ENCODE measurements around the gene TSPEAR. TPM values are rescaled to one million over a fixed set of nuclear protein-coding genes. Genes with fewer than 3 reads are reported as not detected.

TSPEAR gene
- total RNA-seq, 1 donor from 2014 or later, result 0.65 TPM

DNA sequence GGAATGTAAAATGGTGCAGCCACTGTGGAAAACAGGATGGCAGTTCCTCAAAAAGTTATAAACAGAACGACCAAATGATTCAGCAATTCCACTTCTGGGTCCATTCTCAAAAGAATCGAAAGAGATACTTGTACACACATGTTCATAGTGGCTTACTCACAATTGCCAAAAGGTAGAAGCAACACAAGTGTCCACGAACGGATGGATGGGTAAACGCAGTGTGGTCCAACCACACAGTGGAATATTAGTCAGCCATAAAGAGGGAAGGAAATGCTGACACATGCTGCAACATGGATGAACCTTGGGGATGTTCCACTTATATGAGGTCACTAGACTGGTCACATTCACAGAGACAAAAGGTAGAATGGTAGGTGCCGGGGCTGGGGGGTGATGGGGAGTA, 176.7 kb downstream of the TSPEAR start:
- DNase-seq (ENCODE audit: missing footprints) (no peak), ATAC-seq (no peak)
- intact Hi-C loops (cut with DNase I), result no loop called here

DNA sequence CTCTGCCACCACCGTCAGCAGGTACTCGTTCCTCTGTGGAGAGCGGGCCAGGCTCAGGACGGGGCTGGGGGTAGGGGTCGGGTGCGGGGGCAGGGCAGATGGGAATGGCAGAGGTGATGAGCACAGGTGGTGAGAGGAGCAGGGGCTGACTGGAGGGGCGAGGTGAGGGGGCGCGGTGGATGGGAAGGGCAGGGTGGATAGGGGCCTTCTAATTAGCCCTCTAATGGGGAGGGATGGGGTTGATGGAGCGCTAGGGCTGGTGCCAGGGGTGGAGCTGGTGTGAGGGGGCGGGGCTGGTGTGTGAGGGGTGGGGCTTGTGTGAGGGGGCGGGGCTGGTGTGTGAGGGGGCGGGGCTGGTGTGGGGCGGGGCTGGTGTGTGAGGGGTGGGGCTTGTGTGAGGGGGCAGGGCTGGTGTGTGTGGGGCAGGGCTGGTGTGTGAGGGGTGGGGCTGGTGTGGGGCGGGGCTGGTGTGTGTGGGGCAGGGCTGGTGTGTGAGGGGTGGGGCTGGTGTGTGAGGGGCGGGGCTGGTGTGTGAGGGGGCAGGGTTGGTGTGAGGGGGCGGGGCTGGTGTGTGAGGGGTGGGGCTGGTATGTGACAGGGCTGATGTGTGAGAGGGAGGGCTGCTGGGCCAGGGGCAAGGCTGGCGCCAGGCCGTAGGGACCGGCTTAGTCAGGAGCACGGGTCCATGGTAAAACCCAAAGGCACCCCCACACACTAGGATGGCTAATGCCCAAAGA, 177.3 kb downstream of the TSPEAR start:
- ATAC-seq, result no peak

DNA sequence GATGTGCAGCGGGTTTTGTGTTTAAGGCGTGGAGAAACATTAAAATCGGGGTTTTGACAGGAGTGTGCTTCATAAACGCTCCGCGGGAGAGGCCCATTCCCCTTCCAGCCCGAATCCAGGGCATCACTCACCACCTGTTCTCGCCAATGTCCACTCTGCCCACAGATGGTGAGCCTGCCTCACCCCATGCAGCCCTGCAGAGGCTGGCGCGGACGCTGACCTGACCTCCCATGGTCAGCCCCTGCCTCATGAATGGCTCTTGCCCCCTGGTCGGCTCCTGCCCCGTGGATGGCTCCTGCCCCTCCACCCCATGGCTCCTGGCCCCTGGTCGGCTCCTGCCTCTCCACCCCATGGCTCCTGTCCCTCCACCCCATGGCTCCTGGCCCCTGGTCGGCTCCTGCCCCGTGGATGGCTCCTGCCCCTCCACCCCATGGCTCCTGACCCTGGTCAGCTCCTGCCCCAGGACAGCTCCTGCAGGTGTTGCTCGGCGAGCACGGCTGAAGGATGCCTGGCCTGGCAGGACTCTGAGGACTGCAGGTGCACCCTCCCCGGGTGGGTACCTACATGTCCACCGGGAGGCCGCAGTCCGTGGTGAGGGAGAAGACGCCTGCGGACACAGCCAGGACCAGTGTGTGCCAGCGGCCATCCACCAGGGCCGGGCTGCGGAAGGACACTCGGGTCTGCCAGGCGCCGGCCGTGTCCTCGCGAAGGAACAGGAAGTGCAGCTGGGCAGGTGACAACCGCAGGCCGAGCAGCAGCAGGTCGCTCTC, 178.1 kb downstream of the TSPEAR start:
- DNase-seq (ENCODE audit: missing footprints) (no peak), ATAC-seq (no peak)
- intact Hi-C loops (cut with DNase I), result no loop called here

More for the DNA sequence above, 177.3 kb downstream of the TSPEAR start:
- DNase-seq (ENCODE audit: missing footprints), result no peak
- intact Hi-C loops (cut with DNase I), result no loop called here

DNA sequence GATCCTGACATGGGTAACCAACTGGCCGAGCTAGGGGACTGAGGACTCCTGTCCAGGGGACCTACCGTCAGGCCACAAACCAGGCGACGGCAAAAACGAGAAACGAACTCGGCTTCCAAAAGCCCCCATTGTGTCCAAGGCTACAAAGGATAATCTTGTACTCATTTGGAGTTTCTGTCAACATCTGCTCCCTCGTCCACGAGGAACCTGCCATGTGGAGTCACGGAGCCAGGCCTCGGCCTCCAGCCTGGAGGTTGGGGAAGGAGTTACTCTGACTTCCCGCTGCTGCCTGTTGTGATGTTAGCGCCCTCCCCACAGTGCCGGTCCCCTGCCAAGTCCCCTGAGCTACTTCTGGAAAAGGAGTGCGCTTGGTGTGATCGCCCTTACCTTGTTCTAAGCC, 178.7 kb downstream of the TSPEAR start:
- intact Hi-C loops (cut with DNase I), result no loop called here
- no peak for DNase-seq (ENCODE audit: missing footprints)
- ATAC-seq, result no peak

DNA sequence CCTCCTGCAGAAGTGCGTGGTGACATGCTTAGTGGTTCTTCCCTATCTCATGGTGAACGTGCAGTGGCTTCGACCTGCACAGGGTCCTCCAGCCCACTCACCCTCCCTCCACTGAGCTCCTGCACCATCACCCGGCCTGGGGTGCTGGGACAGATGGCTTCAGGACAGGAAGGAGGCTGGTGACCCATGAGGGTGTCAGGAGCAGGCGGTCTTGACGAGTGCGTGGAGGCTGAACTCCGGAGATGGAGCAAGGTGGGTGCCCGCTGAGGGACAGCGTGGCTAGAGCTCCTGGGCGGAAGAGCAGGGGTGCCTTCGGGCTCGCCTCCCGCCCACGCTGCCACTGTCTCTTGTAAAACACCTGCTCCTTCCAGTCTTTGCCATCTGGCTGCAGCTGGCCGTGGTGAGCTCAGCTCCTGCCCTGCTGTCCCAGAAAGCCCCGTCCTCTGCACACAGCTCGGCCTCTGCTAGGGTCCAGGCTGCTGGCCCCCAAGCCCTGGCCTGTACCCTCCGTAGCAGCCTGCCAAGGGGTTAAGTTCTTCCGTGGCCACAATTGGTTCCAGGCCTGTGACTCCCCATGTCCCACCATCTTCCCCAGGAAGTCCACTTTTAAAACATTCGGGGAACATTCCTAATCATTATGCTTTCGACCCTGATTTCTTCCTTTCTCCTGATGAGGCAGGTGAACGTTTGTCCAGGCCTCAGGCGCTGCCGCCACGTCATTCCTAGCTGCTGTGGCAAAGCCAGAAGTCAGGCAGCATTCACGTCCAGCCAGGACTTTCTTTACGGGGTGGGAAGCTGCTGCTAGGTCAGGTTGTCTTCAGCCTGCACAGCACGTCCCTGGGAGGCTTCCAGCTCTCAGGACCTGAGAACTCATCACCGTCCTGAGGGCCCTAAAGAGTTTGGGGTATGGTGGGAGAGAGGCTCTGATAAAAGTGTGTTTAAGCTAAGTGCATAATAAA, 179.5 kb downstream of the TSPEAR start:
- DNase-seq (ENCODE audit: missing footprints) (no peak), ATAC-seq (no peak)
- intact Hi-C loops (cut with DNase I), result no loop called here

DNA sequence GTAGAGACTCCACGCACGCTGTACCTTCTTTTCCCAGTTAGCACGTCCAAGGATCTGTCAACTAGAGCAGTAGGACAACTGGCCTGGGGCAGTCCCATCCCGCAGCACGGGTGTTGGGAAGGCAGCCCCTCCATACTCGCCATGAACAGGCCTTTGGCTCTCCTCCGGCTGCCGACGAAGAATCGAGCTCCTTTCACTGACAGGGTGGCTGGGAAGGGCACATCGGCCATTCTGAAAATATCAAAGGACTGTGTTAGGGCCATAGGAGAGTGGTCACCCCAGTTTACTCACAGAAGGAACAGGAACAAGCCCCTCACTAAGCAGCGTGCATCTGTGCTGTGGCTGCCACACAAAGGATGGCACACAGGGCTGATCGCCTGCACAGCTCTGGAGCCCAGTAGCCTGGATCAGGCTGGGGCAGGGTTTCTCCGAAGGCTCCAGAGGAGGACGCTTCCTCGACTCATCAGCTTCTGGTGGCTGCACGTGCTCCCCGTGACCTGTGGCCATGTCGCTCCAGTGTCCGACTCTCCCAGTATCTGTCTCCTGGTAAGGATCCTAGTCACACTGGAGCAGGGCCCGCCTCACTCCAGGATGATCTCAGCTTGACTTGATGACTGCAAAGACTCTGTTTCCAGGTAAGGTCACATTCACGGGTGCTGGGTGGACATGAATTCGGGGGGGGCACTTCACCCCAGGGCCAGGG, 180.3 kb downstream of the TSPEAR start:
- DNase-seq (ENCODE audit: missing footprints), result no peak
- intact Hi-C loops (cut with DNase I), result no loop called here
- no peak for ATAC-seq

DNA sequence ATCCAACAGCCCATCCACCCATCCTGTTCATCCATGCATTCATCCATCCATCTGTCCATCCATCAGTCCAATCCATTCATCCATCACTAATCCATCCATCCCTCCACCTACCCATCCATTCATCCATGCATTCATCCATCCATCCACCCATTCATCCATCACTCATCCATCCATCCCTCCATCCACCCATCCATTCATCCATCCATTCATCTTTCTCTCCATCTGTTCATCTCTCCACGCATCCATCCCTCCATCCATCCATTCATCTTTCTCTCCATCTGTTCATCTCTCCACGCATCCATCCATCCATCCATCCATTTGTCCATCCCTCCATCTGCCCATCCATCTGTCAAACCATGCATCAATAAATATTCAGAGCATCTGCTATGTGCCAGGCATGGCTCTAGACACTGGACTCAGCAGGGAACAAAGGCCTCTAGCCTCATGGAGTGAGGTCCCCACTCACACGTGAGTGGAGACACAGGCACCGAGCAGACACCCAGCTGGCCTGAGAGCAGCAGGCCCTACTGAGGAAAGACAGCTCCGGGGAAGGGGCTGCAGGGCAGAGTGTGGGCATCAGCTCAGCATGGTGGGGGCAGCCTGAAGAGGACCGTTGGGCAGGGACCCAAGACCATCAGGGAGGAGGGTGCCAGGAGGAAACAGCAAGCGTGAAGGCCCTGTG, 181.0 kb downstream of the TSPEAR start:
- ATAC-seq (no peak), DNase-seq (ENCODE audit: missing footprints) (no peak)
- intact Hi-C loops (cut with DNase I), result no loop called here

DNA sequence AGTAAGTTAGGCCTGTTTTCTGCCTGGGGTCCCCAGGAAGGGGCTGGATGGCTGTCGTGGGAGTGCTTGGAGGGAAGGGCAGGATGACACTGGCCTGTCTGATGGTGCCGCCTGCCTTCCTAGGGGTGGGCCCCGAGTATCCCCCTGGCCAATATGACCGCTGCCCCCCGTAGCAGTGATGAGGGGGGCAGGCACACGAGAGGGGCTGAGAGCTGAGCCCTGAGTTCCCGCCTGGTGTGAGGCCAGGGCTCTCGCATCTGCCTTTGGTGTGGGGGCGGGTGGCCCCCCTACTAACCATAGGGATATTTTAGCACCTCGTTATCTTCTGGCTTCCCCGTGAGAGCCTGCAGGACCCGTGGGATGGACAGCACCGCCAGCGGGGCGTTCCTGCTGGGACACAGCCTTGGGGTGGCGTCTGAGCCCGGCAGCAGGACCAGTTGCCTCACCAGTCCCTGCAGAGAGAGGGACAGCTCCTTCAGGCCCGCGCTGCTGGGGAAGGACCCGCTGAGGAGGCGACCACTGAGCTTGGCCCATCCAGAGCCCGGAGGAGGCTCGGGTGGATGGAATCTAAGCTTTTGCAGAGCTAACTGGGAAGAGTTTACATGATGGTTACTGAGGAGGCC, 181.8 kb downstream of the TSPEAR start:
- ATAC-seq (no peak), DNase-seq (ENCODE audit: missing footprints) (no peak)
- intact Hi-C loops (cut with DNase I), result no loop called here

DNA sequence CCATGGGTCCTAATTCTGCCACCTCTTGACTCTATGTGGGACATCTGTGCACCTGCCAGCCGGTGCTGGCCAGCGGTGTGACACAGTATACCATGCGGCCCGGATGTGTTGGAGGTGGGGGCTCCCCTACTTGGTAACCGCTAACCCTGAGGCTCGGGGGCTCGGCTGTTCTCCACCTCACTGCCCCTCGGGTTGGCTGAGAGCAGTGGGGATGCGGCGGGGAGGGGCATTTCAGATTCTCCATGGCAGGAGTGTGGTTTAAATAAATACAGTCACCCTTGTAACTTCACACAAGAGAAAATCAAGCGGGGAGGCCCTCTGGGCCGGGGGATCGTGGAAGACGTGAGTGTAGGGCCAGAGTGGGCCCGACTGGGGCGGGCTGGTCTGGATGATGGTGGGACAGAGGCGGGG, 182.4 kb downstream of the TSPEAR start:
- no peak for DNase-seq (ENCODE audit: missing footprints)
- intact Hi-C loops (cut with DNase I), result no loop called here
- no peak for ATAC-seq

DNA sequence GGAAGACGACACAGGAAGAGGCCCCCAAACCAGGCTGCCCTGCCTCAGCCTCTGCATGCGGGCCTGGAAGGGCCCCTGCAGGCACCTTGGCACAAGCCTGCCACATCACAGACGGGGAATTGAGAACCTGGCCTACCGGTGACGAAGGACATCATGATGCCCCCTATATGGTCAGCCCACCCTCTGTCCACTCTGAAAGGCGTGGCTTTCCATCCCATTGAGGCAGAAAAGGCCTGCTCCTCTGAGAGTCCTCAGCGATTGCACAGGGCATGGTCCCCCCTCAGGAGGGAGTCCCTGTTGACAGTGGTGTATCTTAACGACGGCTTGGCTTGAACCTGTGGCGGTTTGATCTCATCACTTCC, 182.8 kb downstream of the TSPEAR start:
- intact Hi-C loops (cut with DNase I), result no loop called here
- DNase-seq (ENCODE audit: missing footprints) (no peak), ATAC-seq (no peak)

DNA sequence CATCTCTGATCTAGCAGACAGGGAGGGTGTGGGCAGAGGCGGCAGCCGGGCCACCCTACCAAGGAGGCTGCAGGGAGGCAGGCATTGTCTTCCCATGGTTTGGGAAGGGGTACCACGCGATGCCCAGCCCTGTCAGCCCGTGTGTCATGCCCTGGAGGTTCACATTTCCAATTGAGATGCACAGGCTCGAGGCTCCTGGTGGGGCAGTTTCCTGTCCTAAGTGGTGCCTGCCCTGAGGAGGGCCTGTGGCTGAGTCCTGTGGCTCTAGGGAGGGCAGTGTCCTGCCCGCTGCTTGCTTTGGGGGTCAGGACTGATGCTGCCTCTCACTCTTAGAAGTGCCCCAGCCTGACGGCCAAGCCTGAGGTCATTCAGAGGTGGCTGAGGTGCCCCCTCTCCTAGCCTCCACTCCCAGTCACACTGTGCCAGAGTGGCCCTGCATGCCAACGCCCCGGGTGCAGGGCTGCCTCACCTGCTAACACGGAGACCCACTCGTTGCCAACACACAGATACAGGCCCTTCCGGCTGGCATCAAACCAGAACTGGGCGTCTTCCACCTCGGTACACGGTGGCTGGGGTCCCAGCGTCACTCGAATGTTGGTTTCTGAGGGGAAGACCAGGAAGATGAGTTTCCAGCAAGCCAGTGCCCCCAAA, 183.3 kb downstream of the TSPEAR start:
- no peak for ATAC-seq

DNA sequence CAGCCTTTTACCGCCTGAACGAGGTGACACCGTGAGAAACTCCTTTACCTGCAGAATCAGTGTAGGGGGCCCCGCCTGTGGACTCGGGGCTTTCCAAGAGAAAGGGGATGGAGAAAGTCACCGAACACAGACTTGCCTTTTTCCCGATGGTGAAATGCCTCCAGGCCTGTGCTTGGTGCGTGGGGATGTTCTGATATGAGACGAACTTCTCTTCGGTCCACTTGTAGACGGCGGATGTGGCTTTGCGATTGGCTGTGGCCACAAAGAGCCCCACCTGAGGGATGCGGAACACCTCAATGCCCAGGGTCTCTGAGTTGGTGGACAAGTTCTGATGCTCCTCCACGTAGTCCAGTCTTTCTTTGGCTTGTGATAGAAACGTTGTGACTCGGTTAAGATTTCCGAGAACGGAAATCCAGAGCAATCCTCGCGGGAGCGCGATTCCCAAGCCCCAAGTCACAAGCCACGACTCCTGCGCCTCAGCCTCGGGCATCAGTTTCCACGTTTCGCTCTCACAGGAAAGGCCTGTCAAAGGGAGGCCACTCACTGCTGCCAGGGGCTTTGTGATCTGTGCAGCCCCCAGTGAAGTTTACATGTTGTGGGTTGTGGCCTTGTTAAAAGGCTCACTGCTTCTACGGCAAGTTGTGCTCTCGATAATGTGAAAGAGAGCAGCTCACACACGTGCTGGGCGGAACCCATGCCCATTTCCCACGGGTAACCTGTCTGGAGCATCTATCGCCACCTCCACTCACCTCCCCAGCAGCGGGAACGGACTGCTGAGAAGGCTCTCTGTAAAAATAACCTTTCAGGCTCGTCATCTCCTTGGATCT, 184.0 kb downstream of the TSPEAR start:
- DNase-seq (ENCODE audit: missing footprints) (no peak), ATAC-seq (no peak)
- intact Hi-C loops (cut with DNase I), result no loop called here

More for the DNA sequence above, 183.3 kb downstream of the TSPEAR start:
- intact Hi-C loops (cut with DNase I), result no loop called here
- no peak for DNase-seq (ENCODE audit: missing footprints)

DNA sequence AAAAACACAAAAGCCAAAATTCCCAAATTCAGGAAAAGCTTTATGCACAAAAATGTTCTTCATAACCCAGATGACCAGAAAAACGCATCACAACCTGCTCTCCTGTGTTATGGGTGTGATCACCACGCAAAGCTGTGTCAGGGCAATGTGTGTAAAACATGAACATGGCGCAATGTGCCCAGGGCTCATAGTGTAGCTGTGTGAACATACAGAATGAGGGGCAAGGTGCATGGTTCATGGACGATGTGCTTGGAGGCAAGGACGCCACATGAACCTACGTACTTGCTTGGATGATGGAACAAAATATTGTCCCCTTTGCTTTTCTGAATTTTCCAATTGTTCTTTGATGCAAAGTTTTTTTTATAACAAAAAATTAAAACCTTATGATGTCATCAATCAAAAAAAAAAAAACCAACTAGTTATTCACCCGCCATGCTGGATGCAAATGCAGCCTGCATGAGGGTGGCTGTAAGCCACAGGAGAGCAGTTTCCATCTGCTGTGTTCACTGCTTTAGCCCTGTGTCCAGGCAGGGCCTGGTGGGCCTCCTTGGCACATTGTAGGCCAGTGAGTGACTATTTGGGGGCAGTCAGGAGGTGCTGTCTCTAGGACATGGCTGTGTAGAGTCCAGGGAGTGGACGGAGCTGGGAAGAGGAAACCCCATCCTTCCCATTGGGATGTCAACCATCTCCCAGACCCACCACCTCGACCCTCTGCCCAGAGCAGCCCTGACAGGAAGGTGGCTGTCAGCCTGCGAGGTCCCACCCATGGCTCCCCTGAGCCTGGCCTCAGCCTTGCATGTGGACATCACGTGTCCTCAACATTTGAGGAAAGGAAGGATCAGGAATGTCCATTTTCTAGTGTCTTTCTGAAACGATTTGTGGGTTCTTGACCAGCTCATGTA, 185.0 kb downstream of the TSPEAR start:
- no peak for DNase-seq (ENCODE audit: missing footprints)
- intact Hi-C loops (cut with DNase I), result no loop called here
- ATAC-seq, result no peak

DNA sequence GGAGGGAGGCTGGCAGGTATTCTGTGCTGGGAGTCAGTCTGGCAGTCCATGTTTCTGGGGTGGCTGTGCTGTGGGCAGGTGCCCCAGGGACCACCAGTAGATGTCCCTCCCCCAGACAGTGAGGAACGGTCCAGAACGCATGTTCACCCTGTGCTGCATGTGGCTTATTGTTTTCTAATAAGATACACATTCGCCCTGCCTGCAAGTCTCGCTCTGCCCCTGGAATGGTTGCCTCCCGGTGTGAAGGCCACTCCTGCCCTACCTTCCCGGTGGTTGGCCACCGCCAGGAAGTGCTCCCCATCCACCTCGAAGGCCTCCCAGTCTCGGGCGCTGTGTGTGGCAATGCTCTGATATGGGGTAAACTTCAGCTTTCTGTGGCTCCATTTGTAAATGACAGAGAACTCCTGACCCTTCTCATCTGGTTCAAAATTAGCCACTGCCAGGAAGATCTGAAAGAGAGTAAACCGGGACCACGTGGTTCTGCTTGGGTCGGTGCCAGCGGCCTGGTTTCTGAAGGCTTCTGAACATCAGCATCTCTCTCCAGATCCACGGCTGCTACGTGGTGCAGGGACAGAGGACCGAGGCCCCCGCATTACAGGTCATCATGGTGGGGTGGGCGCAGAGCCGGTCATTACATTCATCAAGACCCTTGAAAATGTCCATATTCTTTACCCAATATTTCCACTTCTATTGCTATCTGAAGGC, 185.8 kb downstream of the TSPEAR start:
- intact Hi-C loops (cut with DNase I), result no loop called here
- ATAC-seq (no peak), DNase-seq (ENCODE audit: missing footprints) (no peak)

All from Right ventricle myocardium inferior (tissue), 1 donor.